Neural cell (in vitro differentiated cells): ENCODE data around the gene IFI16. TPM values are rescaled to one million over a fixed set of nuclear protein-coding genes. Genes with fewer than 3 reads are reported as not detected.

Experiments used
- H2AFZ ChIP-seq: fragments of 200-600, 300-800 bp; sonication (generic), shearing (Covaris generic); 2 replicates; pipeline ENCODE4 v1.6.0; 2014; ENCODE audit warnings: low read depth, mild to moderate bottlenecking, antibody characterized with exemption, low read length, moderate library complexity
- H3F3A ChIP-seq: fragments of 200-600 bp; shearing (Covaris generic); 2 replicates; pipeline ENCODE4 v1.6.1; 2016; ENCODE audit warnings: mild to moderate bottlenecking, moderate library complexity, mixed read lengths, antibody characterized with exemption, low read length; ENCODE audit not compliant: insufficient read depth, poor library complexity, severe bottlenecking
- H3K27ac ChIP-seq: fragments of 200-600, 300-800 bp; sonication (generic), shearing (Covaris generic); 2 replicates; pipeline ENCODE4 v1.5.1; 2014; ENCODE audit warnings: mild to moderate bottlenecking, low read length, moderate library complexity
- H3K27me3 ChIP-seq: fragments of 300-800, 200-600 bp; sonication (generic), shearing (Covaris generic); 2 replicates; pipeline ENCODE4 v1.6.0; 2014; ENCODE audit warnings: mild to moderate bottlenecking, low read depth, low read length, moderate library complexity; ENCODE audit not compliant: insufficient read depth
- H3K36me3 ChIP-seq: fragments of 300-800, 200-600 bp; sonication (generic), shearing (Covaris generic); 2 replicates; pipeline ENCODE4 v1.5.1; 2014; ENCODE audit warnings: mild to moderate bottlenecking, antibody characterized with exemption, low read length, moderate library complexity; ENCODE audit not compliant: insufficient read depth
- H3K4me2 ChIP-seq: fragments of 300-800, 200-600 bp; sonication (generic), shearing (Covaris generic); 2 replicates; pipeline ENCODE4 v1.6.0; 2014; ENCODE audit warnings: mild to moderate bottlenecking, low read length
- H3K4me3 ChIP-seq: fragments of 300-800, 200-600 bp; sonication (generic), shearing (Covaris generic); 2 replicates; pipeline ENCODE4 v1.5.1; 2014; ENCODE audit warnings: mild to moderate bottlenecking, low read length, moderate library complexity
- H3K79me2 ChIP-seq: fragments of 200-600 bp; shearing (Covaris generic); replicated peaks from 2 replicates; pipeline ENCODE4 v1.6.0; 2014; ENCODE audit warnings: mild to moderate bottlenecking, low read length, moderate library complexity; ENCODE audit not compliant: insufficient read depth
- H3K9ac ChIP-seq: fragments of 300-800, 200-600 bp; sonication (generic), shearing (Covaris generic); 2 replicates; pipeline ENCODE4 v1.6.1; 2016; ENCODE audit warnings: mild to moderate bottlenecking, low read length, mixed read lengths
- H3K9me2 ChIP-seq: fragments of 200-600 bp; shearing (Covaris generic); 2 replicates; pipeline ENCODE4 v1.6.1; 2016; ENCODE audit warnings: mild to moderate bottlenecking, low read length, mixed read lengths; ENCODE audit not compliant: insufficient read depth
- H3K9me3 ChIP-seq: fragments of 200-600, 300-800 bp; sonication (generic), shearing (Covaris generic); 2 replicates; pipeline ENCODE4 v1.6.1; 2016; ENCODE audit warnings: mild to moderate bottlenecking, mixed run types, low read length, moderate library complexity, mixed read lengths
- H4K20me1 ChIP-seq: fragments of 200-600 bp; shearing (Covaris generic); 2 replicates; pipeline ENCODE4 v1.6.1; 2016; ENCODE audit warnings: mild to moderate bottlenecking, mixed run types; ENCODE audit not compliant: insufficient read depth
- CTCF ChIP-seq: fragments of 450-650 bp; IDR thresholded peaks from 2 replicates; pipeline ENCODE4 v1.5.1; 2014; ENCODE audit warnings: antibody characterized with exemption, mild to moderate bottlenecking, moderate library complexity; ENCODE audit not compliant: poor library complexity, severe bottlenecking
- EP300 ChIP-seq: fragments of 450-650 bp; conservative IDR thresholded peaks from 2 replicates; pipeline ENCODE4 v1.6.1; 2014; ENCODE audit warnings: antibody characterized with exemption, mild to moderate bottlenecking, moderate library complexity; ENCODE audit not compliant: poor library complexity, severe bottlenecking
- EZH2 ChIP-seq: fragments of 200-600, 300-800 bp; shearing (Covaris generic), sonication (generic); IDR thresholded peaks from 2 replicates; pipeline ENCODE4 v1.6.1; 2014; ENCODE audit warnings: antibody characterized with exemption, low read length, borderline replicate concordance, mild to moderate bottlenecking; ENCODE audit not compliant: insufficient read depth, poor library complexity, severe bottlenecking
- MXI1 ChIP-seq: fragments of 450-650 bp; conservative IDR thresholded peaks from 2 replicates; pipeline ENCODE4 v1.6.1; 2014; ENCODE audit warnings: antibody characterized with exemption, mild to moderate bottlenecking; ENCODE audit not compliant: poor library complexity, severe bottlenecking
- POLR2AphosphoS5 ChIP-seq: IDR thresholded peaks from 2 replicates; pipeline ENCODE4 v1.6.1; 2012
- RAD21 ChIP-seq: fragments of 450-650 bp; conservative IDR thresholded peaks from 2 replicates; pipeline ENCODE4 v1.6.1; 2014; ENCODE audit warnings: antibody characterized with exemption, mild to moderate bottlenecking, moderate library complexity
- REST ChIP-seq: IDR thresholded peaks from 2 replicates; pipeline ENCODE4 v1.6.1; 2012; ENCODE audit warnings: borderline replicate concordance
- SMC3 ChIP-seq: fragments of 450-650 bp; conservative IDR thresholded peaks from 2 replicates; pipeline ENCODE4 v1.6.1; 2014; ENCODE audit warnings: antibody characterized with exemption, mild to moderate bottlenecking, moderate library complexity; ENCODE audit not compliant: poor library complexity
- TAF1 ChIP-seq: IDR thresholded peaks from 2 replicates; pipeline ENCODE4 v1.6.1; 2012; ENCODE audit warnings: low read depth
- polyA plus RNA-seq: library from polyadenylated mRNA; depleted of rRNA; stranded (reverse); fragments of >200 nt; gene quantifications from 2 replicates; pipeline ENCODE4 v1.2.3, GENCODE V29; 2014

The IFI16 gene
- polyA plus RNA-seq, 1 donor from 2014 or later = not detected

- H3K36me3 ChIP-seq = no peaks in the 10 kb centered on the region
- no peak overlapping the region for H3K9ac ChIP-seq
- no peak for TF ChIP-seq REST
- no peak for TF ChIP-seq TAF1
- TF ChIP-seq EZH2 = no peak
- TF ChIP-seq POLR2AphosphoS5 = no peak
- no peak for TF ChIP-seq CTCF
- TF ChIP-seq EP300 = no peak
- no peak for TF ChIP-seq SMC3
- no peaks in the 10 kb centered on the region for H3K9me2 ChIP-seq
- H3K4me2 ChIP-seq = no peak overlapping the region
- H3K9me3 ChIP-seq = no peaks in the 10 kb centered on the region
- H4K20me1 ChIP-seq = no peaks in the 10 kb centered on the region
- H3K27ac ChIP-seq = no peak overlapping the region
- no peaks in the 10 kb centered on the region for H3F3A ChIP-seq
- H3K27me3 ChIP-seq = no peaks in the 10 kb centered on the region
- no peak overlapping the region for H3K4me3 ChIP-seq
- no peak overlapping the region for H2AFZ ChIP-seq
- H3K79me2 ChIP-seq = no peaks in the 10 kb centered on the region
Measured at GRCh38 chr1:158962983-158963382, 46.7 kb upstream of the IFI16 start.

GRCh38 chr1:158969166-158969565 lies 40.5 kb upstream of the IFI16 start:
- no peaks in the 10 kb centered on the region for H4K20me1 ChIP-seq
- no peaks in the 10 kb centered on the region for H3K9me2 ChIP-seq
- no peak overlapping the region for H3K4me3 ChIP-seq
- H3K27me3 ChIP-seq = no peaks in the 10 kb centered on the region
- H3K36me3 ChIP-seq = no peaks in the 10 kb centered on the region
- no peak overlapping the region for H3K9ac ChIP-seq
- no peak overlapping the region for H2AFZ ChIP-seq
- H3K79me2 ChIP-seq = no peaks in the 10 kb centered on the region
- no peak overlapping the region for H3K27ac ChIP-seq
- TF ChIP-seq REST (no peak), TAF1 (no peak), EZH2 (no peak), RAD21 (no peak), SMC3 (no peak), EP300 (no peak), POLR2AphosphoS5 (no peak), MXI1 (no peak), CTCF (no peak)
- no peaks in the 10 kb centered on the region for H3F3A ChIP-seq
- H3K4me2 ChIP-seq = no peak overlapping the region
- no peaks in the 10 kb centered on the region for H3K9me3 ChIP-seq
